AG20443 (cell line): ENCODE measurements around the gene COL6A2.
"Not testable (repeated sequence)": the region's sequence is repeated elsewhere in the genome, so short reads cannot be mapped to it uniquely, and the experiment has no call there.

Experiments used
- DNase-seq: peaks from one replicate; pipeline ENCODE4 v3.0.0; 2012; ENCODE audit warnings: low spot score, mixed read lengths

Gene COL6A2

DNA sequence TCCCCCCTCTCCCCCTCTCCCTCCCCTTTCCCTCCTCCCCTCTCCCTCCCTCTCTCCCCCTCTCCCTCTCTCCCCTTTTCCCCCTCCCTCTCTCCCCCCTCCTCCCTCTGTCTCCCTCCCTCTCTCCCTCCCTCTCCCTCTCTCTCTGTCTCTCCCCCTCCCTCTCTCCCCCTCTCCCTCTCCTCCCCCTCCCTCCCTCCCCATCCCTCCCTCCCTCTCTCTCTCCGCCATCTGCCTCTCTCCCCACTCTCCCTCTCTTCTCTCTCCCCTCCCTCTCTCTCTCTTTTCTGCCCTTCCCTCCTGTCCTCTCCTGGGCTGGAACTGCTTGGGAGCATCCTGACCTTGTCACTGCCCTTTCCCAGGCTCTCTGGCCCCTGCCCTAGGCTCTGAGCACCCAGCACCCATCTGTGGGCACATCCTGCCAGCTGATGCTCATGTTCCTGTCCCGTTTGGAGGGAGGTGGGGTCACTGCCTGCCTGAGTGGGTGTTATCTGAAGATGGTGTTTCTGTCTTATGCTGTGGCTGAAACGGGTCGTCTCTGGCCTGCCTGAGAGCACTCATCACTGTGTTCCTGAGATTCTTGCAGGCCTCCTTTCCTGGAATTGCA lies 46.7 kb downstream of the COL6A2 start:
- no peak for DNase-seq

DNA sequence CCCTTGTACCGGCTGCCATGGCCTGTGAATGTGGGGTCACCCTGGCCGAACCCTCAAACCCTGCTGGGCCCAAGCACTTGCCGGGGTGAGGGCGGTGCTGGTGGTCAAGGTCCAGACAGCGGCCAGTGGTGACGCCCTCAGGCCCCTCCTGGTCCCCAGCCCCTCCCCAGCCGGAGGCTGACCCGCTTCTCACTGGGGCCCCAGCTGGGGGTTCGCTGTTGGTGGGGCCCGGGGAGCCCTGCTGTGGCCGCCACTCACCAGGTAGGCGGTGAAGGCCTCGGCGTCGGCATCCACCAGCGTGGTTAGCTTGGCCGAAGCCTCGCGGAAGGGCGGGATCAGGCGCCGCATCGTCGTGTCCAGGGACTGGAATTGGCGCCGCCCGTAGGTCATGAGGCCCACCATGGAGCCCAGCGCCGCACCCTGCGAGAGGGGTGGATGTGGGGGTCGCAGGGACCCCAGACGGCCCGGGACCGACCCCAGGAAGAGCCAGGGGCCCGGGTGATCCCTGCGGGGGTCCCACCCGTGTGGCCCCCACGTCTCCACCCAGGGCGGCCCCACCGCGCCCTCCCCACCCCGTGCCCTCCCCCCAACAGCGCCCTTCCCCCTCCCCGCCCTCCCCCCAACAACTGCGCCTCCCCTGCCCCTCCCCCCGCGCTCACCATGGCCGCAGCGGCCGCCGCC lies 47.4 kb downstream of the COL6A2 start:
- DNase-seq: no peak

DNA sequence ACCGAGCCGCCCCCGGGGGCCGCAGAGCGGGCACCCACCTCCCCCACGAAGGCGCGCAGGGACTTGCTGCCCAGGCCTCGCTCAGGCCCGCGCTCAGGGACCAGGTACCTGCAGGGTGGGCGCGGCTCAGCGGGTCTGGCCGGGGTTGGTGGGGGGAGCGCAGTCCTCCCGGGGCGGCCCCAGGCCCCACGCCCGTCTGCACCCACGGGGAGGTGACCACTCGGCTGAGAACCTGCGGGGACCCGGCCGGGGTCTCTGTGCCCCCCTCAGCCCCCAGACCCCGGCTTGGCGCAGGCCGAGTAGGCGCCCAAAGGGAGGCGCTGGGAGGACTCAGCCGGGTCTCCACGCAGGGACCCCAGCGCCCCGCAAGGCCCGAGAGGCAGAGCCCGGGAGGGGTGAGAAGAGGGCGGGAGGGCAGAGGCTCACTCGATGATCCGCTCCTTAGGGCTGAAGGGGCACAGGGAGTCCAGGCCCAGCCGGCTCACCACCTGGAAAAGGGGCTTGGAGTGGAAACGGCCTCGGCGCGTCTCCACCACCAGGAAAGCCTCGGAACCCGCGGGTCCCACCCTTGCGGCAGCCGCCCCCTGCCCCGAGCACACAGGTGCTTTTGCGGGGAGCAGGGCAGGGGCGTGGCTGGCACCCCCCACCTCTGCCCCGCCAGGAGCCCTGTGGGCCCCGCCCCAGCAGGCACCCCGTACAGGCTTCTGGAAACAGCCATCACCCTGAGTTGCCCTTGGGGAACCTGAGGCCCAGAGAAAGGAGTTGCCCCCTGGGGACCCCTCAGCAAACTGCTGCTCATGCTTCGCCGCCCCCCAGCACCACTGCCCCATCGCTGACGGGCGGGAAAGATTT lies 48.2 kb downstream of the COL6A2 start:
- no peak for DNase-seq

DNA sequence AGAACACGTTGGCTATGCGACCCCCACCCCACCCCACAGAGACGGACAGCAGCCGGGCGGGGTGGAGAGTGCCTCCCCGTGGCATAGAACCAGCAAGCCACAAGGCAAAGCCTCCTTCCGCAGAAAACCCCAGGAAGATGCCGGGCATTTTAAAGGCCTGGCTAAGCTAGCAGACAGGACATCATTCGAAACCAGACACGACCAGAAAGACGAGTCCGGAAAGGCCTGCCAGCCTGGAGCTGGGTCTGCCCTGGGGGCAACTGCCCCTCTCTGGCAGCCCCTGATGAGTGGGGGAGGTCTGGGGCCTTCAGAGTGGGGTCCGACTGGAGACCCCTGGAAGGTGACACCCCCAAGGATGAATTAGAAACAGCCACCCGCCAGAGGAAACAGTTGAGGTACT lies 48.9 kb downstream of the COL6A2 start:
- DNase-seq: no peak

GRCh38 chr21:46147429-46147828 lies 49.5 kb downstream of the COL6A2 start:
- not testable (repeated sequence) for DNase-seq

DNA sequence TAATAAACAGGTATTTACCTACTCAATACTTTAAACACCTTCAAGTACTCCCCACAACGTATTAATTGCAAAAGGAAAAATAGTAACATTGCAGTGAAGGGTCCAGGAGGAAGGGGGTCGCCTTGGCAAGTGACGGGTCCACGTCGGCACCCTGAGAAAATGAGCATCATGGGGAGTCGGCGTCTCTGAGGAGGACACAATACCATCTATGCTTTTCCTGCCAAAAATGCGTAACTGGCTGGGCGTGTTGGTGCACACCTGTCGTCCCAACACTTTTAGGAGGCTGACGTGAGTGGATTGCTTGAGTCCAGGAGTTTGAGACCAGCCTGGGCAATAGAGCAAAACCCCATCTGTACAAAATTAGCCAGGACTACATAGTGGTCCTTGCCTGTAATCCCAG lies 50.2 kb downstream of the COL6A2 start:
- no peak for DNase-seq

DNA sequence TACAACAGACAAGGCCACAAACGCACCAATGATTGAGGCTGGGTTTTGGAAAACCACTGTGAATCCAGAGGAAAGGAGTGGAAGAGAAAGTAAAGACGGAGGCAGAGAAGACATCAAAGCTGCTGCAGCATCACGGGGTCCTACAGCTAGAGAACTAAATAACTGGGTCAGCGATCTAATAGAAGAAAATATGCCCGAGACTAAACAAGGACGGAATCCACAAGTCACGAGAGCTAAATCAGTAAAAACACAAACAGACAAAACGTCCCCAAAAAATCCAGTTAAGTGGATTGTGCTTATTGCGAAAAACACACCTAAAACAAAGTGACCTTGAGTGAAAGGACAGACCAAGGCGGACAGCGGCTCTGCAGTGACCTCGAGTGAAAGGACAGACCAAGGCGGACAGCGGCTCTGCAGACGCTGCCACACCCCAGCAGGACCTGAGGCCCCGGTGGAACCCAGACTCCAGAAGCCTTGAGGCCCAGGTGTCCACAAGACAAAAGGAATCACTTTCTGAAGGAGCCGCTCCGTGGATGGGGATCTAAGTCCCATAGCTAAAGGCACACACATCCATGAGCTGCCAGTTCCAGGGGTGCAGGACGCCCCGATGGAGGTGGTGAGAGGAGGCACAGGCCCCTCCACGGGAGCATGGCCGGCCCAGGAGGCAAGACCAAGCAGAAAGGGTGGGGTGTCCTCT lies 51.4 kb downstream of the COL6A2 start:
- DNase-seq: no peak

DNA sequence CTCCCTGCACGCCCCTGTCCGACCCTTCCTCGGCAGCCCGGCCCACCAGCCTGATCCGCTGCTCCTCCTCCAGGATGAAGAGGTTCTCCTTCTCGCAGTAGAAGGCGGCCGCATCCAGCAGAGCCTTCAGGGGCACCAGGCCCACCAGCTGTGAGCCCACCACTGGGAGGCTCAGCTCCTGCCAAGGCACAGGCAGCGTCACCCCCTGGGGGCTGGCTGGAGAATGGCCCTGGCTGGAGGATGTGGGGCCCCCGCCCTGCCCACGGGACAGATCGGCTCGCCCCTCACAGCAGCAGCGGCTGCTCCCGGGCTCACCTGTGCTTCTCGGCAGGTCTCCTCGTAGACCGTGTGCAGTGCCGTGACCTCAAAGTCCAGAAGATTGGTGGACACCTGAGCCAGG lies 52.2 kb downstream of the COL6A2 start:
- no peak for DNase-seq

- DNase-seq: no peak
These were observed 52.7 kb downstream of the COL6A2 start for GRCh38 chr21:46150491-46151121.

- DNase-seq: no peak
These were observed 53.5 kb downstream of the COL6A2 start for GRCh38 chr21:46151261-46151988.

- no peak for DNase-seq
These were observed 54.3 kb downstream of the COL6A2 start for GRCh38 chr21:46151989-46152926.

DNA sequence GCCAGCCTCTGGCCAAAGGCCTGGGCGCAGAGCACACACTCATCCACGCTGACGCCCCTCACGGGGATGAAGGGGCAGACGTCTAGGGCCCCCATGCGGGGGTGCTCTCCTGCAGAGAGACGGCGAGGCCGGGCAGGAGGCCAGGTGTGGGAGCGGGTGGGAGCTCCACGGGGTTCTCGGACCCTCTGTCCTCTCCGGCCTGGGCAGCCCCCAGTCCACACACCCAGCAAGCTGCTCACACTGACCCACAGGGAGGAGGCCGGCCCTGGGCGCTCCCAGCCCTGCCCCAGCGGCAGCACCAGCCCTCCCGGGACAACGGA lies 55.0 kb downstream of the COL6A2 start:
- DNase-seq: no peak

DNA sequence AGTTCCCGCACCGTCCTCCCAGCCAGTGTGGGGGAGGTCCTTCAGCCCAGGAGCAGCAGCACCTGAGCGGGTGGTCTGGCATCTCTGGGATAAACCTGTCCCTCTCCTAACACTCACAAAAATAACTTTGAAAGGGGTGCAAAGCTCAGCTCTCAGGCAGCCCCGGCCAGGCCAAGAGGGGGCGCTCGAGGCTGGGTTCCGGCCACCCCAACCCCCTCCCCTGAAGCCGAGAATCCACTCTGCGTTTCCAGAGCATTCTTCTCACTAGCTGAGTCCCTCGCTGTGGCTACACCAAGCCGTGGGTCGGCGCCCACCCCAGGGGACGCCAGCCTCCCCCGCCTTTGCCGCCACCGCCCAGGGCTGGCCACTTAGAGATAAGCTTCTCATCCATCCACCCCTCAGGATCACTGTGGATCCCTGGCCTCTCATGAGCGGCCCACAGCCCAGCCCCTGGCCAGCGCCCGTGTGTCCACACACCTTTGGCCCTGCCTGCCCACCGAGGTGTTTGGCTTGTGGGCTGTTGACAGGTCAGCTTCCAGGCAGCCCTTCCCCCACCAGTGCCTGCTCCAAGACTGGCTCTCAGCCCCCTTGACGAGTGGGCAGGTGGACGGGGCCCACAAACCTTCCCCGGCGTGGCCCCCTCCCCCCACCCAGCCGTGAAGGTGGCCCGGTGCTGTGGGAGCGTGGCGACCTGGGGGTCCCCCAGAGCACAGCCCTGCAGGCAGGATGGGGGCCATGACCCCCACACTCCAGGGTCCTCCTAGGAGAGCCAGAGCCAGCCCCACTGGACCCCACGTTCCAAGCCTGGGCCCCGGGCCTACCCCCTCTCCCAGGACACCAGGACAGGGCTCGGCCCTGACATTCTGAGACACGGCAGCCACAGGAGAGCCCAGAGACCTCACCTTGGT lies 55.6 kb downstream of the COL6A2 start:
- DNase-seq: peak; percentile 92

- no peak for DNase-seq
These were observed 56.4 kb downstream of the COL6A2 start for GRCh38 chr21:46154155-46154954.

DNA sequence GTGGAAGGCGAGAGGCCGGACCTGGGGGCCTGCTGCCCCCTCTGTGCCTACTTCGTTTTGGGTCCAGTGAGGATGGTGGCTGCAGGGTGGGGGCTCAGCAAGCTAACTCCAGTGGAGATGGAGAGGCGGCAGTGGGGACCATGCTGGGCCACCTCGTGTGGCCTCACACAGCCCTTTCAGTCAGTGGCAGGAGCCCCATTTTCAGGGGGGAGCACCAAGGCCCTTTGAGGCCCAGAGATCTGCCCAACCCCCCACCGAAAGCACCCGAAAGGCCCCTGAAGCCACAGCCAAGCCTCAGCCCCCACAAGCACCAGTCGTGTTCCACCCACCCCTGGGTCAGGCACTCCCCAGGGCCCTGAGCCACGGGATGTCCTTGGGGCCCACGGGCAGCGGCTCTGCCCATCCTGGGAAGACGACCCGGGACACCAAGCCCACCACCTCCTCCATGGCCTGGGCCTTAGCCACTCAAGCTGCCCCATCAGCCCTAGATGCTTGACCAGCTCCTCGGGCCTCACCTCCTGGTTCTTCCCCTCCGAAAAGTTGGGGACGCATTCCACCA lies 57.1 kb downstream of the COL6A2 start:
- no peak for DNase-seq

GRCh38 chr21:46155514-46156377 lies 57.8 kb downstream of the COL6A2 start, which contains the start of gene FTCD:
Gene FTCD, minus strand, starts transcription at chr21:46155579. Its CDS starts 56 bp downstream, at chr21:46155523.
- DNase-seq: no peak

DNA sequence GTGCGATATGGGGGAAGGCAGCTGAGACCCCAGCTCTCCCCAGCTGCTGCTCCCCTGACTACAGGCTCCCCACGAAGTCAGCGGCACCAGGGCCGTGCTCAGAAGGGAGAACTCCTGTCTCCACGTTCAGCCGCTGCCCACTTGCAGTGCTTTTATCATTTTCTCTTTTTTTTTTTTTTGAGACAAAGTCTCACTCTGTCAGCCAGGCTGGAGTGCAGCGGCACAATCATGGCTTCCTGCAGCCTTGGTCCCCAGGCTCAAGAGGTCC lies 58.4 kb downstream of the COL6A2 start:
- DNase-seq: no peak
